ENCODE data around the gene SUCO.
A peak's percentile ranks its signal among the peaks of the same experiment; 100 is the strongest.

Gene SUCO

GRCh38 chr1:172530000-172530399 is 3.0 kb upstream of the SUCO start:
- DNase-seq (ENCODE audit: low read depth): no peak
- H3K4me3 ChIP-seq (ENCODE audit: control insufficient read depth, low read depth, low read length): no peak overlapping the region
- TF ChIP-seq, protein P1, sequence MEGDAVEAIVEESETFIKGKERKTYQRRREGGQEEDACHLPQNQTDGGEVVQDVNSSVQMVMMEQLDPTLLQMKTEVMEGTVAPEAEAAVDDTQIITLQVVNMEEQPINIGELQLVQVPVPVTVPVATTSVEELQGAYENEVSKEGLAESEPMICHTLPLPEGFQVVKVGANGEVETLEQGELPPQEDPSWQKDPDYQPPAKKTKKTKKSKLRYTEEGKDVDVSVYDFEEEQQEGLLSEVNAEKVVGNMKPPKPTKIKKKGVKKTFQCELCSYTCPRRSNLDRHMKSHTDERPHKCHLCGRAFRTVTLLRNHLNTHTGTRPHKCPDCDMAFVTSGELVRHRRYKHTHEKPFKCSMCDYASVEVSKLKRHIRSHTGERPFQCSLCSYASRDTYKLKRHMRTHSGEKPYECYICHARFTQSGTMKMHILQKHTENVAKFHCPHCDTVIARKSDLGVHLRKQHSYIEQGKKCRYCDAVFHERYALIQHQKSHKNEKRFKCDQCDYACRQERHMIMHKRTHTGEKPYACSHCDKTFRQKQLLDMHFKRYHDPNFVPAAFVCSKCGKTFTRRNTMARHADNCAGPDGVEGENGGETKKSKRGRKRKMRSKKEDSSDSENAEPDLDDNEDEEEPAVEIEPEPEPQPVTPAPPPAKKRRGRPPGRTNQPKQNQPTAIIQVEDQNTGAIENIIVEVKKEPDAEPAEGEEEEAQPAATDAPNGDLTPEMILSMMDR (conservative IDR thresholded peaks at IDR 0.05; ENCODE audit: control insufficient read depth, insufficient read depth, low read depth, low read length): no peak

DNA sequence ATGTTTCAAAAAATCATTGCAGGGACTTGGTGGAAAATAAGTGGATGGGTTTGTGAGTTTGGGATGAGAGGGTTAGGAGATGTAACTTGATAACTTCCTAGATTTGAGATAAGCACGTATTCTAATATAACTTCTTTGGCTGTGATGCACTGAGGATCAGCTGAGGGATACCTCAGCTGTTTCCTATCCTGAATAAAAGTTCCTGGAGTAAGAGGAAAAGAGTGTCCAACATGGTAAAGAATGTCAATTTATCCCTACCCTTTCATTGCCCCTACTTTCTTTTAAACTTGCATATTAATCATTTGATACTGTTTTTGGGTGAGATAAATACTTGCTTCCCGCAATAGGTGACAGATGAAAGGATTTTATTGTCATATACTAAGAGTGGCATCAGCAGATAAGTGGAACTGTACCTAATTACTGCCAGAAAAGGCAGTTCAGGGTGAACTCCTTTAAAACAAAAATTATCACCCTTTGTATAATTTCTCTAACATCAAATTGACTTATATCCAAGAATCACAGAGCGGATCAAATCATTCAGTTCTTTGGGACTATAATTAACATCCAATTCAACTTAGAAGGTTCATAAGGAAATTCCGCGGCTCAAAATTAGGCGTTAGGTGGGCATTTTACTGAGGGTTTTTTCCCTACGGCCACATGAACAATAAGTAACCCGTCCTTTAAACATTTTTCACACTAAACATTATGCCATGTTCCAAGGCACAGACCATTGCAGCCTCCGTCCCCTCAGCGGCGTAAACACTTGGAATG is 1.4 kb upstream of the SUCO start:
- TF ChIP-seq, protein P1 (conservative IDR thresholded peaks at IDR 0.05; ENCODE audit: control insufficient read depth, insufficient read depth, low read depth, low read length): no peak
- peak overlapping the region; percentile 97 for H3K4me3 ChIP-seq (ENCODE audit: control insufficient read depth, low read depth, low read length)
- DNase-seq (ENCODE audit: low read depth): no peak

DNA sequence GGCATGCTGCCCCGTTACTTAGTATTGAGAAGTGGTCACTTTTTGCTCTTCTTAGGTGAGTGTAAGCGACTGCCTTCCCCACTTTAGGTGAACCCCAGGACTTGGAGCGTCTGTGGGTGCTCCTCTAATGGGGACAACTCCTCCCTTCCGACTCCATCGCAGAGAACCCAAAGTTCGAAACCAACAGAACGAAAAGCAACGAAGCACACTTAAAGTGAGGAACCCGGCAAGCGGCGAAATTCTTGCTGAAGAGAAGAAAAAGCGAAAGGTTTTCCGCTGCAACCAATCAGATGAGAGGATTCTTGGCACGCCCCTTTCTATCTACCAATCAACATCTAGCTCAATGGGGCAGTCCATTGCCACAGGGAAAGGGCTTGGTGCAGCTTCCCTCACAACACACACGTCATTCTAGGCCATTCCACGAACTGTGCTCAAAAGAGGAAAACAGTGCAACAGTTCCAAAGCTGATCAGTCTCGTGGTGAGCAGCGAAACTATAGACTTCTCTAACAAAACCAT is 709 bp upstream of the SUCO start:
- H3K4me3 ChIP-seq (ENCODE audit: control insufficient read depth, low read depth, low read length): peak overlapping the region; percentile 97
- TF ChIP-seq, protein P1 (conservative IDR thresholded peaks at IDR 0.05; ENCODE audit: control insufficient read depth, insufficient read depth, low read depth, low read length): no peak

DNA sequence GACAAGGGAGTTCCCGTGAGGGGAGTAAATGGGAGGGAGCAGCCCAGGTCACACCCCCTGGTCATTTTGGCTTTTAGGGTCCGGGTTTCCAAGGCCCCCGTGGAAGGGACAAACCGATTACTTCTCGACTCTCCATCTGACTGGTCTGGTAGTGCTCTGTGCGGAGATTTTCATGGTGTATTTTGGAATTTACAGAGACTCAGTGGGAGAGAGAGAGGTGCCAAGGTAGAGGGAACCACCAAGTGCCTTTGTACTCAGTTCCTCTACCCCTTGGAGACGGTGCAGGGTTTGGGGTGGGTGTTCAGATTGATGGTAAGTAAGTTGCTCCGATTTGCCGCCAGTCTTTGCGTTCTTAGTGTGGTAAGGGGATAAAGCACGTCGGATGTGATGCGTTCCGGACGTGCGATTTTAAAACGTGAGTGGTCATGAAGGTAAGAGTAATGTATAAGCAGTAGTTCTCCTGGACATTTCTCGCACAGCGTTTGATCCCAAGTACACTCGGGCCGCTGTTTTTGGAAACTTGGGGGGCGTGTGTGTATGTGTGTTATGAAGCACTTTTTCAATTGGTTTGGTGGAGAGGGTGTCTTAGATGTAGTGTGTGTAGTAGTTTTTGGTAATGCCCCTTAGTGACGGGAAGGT is 682 bp downstream of the SUCO start:
- peak overlapping the region; percentile 96 for H3K4me3 ChIP-seq (ENCODE audit: control insufficient read depth, low read depth, low read length)
- TF ChIP-seq, protein P1 (conservative IDR thresholded peaks at IDR 0.05; ENCODE audit: control insufficient read depth, insufficient read depth, low read depth, low read length): no peak
- peak; percentile 31 for DNase-seq (ENCODE audit: low read depth)

More for the DNA sequence above, 709 bp upstream of the SUCO start:
- DNase-seq (ENCODE audit: low read depth): peak; percentile 98

GRCh38 chr1:172536256-172536655 is 3.3 kb downstream of the SUCO start:
- DNase-seq (ENCODE audit: low read depth): peak; percentile 20
- TF ChIP-seq, protein P1 (conservative IDR thresholded peaks at IDR 0.05; ENCODE audit: control insufficient read depth, insufficient read depth, low read depth, low read length): no peak
- no peak overlapping the region for H3K4me3 ChIP-seq (ENCODE audit: control insufficient read depth, low read depth, low read length)

- peak; percentile 40 for DNase-seq (ENCODE audit: low read depth)
- H3K4me3 ChIP-seq (ENCODE audit: control insufficient read depth, low read depth, low read length): no peak overlapping the region
These were observed 4.4 kb downstream of the SUCO start for GRCh38 chr1:172537366-172537765.

More at GRCh38 chr1:172537366-172537765, 4.4 kb downstream of the SUCO start:
- TF ChIP-seq, protein P1 (conservative IDR thresholded peaks at IDR 0.05; ENCODE audit: control insufficient read depth, insufficient read depth, low read depth, low read length): no peak

Data from fibroblast of mammary gland (primary cell).